AG09309 (cell line): ENCODE measurements around the gene SENP5.

Experiments used
- DNase-seq: peaks from one replicate; pipeline ENCODE4 v3.0.0-alpha.2; 2010; ENCODE audit warnings: low read depth
- H3K4me3 ChIP-seq: 2 replicates; pipeline ENCODE4 v1.5.1; 2011; ENCODE audit warnings: mild to moderate bottlenecking, low read depth, low read length, moderate library complexity; ENCODE audit not compliant: control insufficient read depth
- TF ChIP-seq, protein P1 (sequence below): IDR thresholded peaks from 2 replicates; pipeline ENCODE4 v1.5.1; 2011; ENCODE audit warnings: mild to moderate bottlenecking, low read depth, low read length, inconsistent platforms; ENCODE audit not compliant: insufficient read depth, control insufficient read depth; ENCODE audit errors: missing control alignments

The SENP5 gene

DNA sequence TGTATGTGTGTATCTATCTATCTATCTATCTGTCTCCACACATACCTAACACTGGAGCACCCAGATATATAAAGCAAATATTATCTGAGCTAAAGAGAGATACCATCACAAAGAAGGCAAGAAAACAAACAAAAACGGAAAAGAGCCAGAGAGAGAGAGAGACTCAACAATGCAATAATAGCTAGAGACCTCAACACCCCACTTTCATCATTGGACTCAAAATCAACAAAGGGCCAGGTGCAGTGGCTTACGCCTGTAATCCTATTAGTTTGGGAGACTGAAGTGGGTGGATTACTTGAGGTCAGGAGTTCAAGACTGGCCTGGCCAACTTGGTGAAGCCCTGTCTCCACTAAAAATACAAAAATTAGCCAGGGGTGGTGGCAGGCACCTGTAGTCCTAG lies 51.2 kb downstream of the SENP5 start:
- TF ChIP-seq, protein P1, sequence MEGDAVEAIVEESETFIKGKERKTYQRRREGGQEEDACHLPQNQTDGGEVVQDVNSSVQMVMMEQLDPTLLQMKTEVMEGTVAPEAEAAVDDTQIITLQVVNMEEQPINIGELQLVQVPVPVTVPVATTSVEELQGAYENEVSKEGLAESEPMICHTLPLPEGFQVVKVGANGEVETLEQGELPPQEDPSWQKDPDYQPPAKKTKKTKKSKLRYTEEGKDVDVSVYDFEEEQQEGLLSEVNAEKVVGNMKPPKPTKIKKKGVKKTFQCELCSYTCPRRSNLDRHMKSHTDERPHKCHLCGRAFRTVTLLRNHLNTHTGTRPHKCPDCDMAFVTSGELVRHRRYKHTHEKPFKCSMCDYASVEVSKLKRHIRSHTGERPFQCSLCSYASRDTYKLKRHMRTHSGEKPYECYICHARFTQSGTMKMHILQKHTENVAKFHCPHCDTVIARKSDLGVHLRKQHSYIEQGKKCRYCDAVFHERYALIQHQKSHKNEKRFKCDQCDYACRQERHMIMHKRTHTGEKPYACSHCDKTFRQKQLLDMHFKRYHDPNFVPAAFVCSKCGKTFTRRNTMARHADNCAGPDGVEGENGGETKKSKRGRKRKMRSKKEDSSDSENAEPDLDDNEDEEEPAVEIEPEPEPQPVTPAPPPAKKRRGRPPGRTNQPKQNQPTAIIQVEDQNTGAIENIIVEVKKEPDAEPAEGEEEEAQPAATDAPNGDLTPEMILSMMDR, result no peak
- DNase-seq, result no peak
- H3K4me3 ChIP-seq, result no peak overlapping the region

DNA sequence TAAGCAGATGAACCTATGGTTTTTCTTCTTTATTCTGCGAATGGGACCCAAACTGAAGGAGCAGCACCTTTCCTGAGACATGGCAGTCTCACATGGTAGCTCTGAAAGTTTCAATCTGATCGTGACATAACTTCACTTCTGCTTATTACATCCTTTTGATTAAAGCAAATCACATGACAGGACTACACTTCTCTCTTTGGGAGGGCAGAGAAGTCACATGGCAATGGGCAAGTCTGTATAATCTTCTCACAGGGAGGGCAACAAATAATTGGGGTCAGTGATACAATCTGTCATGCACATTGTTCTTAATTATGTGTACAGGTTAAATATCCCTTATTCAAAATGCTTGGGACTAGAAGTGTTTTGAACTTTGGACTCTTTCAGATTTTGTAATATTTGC lies 53.0 kb downstream of the SENP5 start:
- DNase-seq, result no peak
- no peak overlapping the region for H3K4me3 ChIP-seq
- TF ChIP-seq, protein P1, result no peak

- TF ChIP-seq, protein P1, result no peak
- H3K4me3 ChIP-seq, result no peak overlapping the region
- no peak for DNase-seq
Observed at GRCh38 chr3:196927571-196928453, 60.1 kb downstream of the SENP5 start.

DNA sequence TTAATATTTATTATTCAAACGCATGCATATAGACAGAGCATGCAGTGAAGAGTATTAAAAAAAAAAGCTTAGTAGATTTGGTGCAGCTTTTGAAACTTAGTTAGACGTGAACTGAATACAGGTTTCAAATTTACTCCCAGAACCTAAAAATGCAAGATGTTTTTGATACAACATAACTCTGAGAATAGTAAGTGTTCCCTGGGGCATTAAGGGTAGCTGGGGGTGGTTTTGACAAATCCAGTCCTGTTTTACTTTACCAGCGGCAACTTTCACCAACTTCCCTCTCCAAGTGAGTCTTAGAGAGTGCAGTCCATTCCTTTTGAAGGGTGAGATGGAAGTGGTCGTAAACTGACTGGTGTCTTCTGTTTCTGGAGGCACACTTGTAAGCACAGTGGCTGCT lies 63.4 kb downstream of the SENP5 start:
- TF ChIP-seq, protein P1, result no peak
- no peak overlapping the region for H3K4me3 ChIP-seq

DNA sequence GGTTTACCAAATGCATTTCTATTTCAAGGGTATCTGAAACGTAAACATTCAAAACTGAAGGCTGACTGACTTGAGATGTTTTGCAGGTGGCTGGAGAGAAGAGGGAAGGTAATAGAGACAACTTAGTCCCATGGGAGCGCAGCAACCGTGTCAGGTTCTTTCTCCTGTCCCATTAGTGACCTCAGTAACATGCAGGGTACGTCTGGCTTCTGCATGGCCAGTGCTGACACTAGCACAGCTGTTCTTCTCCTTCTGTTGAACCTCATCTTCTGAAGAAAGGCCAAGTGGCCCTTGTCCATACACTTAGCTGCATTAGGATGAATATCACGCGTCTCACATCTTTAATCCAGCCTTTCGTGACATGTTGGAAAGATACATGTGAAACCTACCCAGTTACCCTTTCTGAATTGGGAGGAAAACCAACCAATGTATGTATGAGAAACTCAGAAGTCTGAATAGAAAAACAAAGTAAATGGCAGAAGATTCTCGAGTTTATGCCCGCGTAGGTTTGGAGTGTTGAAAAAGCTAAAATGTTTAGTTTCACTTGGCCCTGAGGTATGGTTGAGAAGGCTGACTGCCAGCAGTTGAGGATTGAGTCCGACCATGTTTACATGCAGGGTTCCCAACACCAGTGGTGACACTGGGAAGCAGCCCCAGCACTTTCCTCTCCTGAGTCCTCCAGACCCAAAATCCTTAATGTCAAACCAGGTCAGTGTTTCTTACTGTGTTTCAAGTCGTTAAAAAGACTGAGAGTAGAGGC lies 64.3 kb downstream of the SENP5 start:
- H3K4me3 ChIP-seq, result no peak overlapping the region
- DNase-seq, result no peak
- TF ChIP-seq, protein P1, result no peak

More for the DNA sequence above, 63.4 kb downstream of the SENP5 start:
- DNase-seq, result no peak

GRCh38 chr3:196932600-196932999 lies 64.9 kb downstream of the SENP5 start:
- TF ChIP-seq, protein P1, result no peak
- no peak overlapping the region for H3K4me3 ChIP-seq
- DNase-seq, result no peak
